ENCODE results near the gene MEG3. TPM values are rescaled to one million over a fixed set of nuclear protein-coding genes. Genes with fewer than 3 reads are reported as not detected.

MEG3 gene
- total RNA-seq, 2 experiments from 2014 or later: not detected

GRCh38 chr14:100899884-100900771 is 74.2 kb downstream of the MEG3 start:
- POLR2A ChIA-PET: no interaction called here
- Mint-ChIP-seq H3K4me3 (no peak overlapping the region), H3K27ac (no peak overlapping the region), H3K36me3 (ENCODE audit: low read depth) (no peaks in the 10 kb centered on the region), H3K4me1 (ENCODE audit: low read depth) (no peaks in the 10 kb centered on the region), H3K9me3 (ENCODE audit: insufficient read depth) (no peaks in the 10 kb centered on the region), H3K27me3 (ENCODE audit: low read depth) (peaks cover 43% of the 10 kb centered on the region)
- CTCF ChIA-PET: no interaction called here
- no peak for DNase-seq
- no peak for ATAC-seq

GRCh38 chr14:100900837-100901390 is 75.0 kb downstream of the MEG3 start:
- Mint-ChIP-seq H3K27ac (no peak overlapping the region), H3K36me3 (ENCODE audit: low read depth) (no peaks in the 10 kb centered on the region), H3K9me3 (ENCODE audit: insufficient read depth) (no peaks in the 10 kb centered on the region), H3K4me3 (no peak overlapping the region), H3K27me3 (ENCODE audit: low read depth) (peaks cover 50% of the 10 kb centered on the region), H3K4me1 (ENCODE audit: low read depth) (no peaks in the 10 kb centered on the region)
- ChIA-PET CTCF (no interaction called here), POLR2A (no interaction called here)
- no peak for ATAC-seq
- DNase-seq: peak; percentile 26

- no peaks in the 10 kb centered on the region for H3K4me1 Mint-ChIP-seq (ENCODE audit: low read depth)
- H3K9me3 Mint-ChIP-seq (ENCODE audit: insufficient read depth): no peaks in the 10 kb centered on the region
- H3K36me3 Mint-ChIP-seq (ENCODE audit: low read depth): no peaks in the 10 kb centered on the region
- H3K27me3 Mint-ChIP-seq (ENCODE audit: low read depth): peaks cover 50% of the 10 kb centered on the region
- no peak overlapping the region for H3K4me3 Mint-ChIP-seq
- ChIA-PET POLR2A (no interaction called here), CTCF (no interaction called here)
- DNase-seq: no peak
- no peak overlapping the region for H3K27ac Mint-ChIP-seq
- ATAC-seq: no peak
These were observed 75.7 kb downstream of the MEG3 start for GRCh38 chr14:100901391-100902183.

- no peak for ATAC-seq
- no peak overlapping the region for H3K4me3 Mint-ChIP-seq
- peaks cover 50% of the 10 kb centered on the region for H3K27me3 Mint-ChIP-seq (ENCODE audit: low read depth)
- H3K9me3 Mint-ChIP-seq (ENCODE audit: insufficient read depth): no peaks in the 10 kb centered on the region
- no peaks in the 10 kb centered on the region for H3K36me3 Mint-ChIP-seq (ENCODE audit: low read depth)
- ChIA-PET CTCF (no interaction called here), POLR2A (no interaction called here)
- no peaks in the 10 kb centered on the region for H3K4me1 Mint-ChIP-seq (ENCODE audit: low read depth)
- DNase-seq: no peak
- H3K27ac Mint-ChIP-seq: no peak overlapping the region
These were observed 76.6 kb downstream of the MEG3 start for GRCh38 chr14:100902295-100903133.

GRCh38 chr14:100903134-100903468 is 77.2 kb downstream of the MEG3 start:
- DNase-seq: no peak
- Mint-ChIP-seq H3K27me3 (ENCODE audit: low read depth) (peaks cover 50% of the 10 kb centered on the region), H3K4me3 (no peak overlapping the region), H3K4me1 (ENCODE audit: low read depth) (no peaks in the 10 kb centered on the region), H3K36me3 (ENCODE audit: low read depth) (no peaks in the 10 kb centered on the region), H3K27ac (no peak overlapping the region), H3K9me3 (ENCODE audit: insufficient read depth) (no peaks in the 10 kb centered on the region)
- ATAC-seq: no peak
- ChIA-PET CTCF (no interaction called here), POLR2A (no interaction called here)

GRCh38 chr14:100903672-100904185 is 77.8 kb downstream of the MEG3 start, which contains the start of gene RTL1:
TSS of gene RTL1 (minus strand) at chr14:100903722. CDS start at chr14:100884788, 18,934 bp downstream.
- DNase-seq (no peak), ATAC-seq (no peak)
- Mint-ChIP-seq H3K4me3 (no peak within 1 kb of the TSS), H3K36me3 (ENCODE audit: low read depth) (no peaks in the 10 kb centered on the region), H3K27ac (no peak within 1 kb of the TSS), H3K4me1 (ENCODE audit: low read depth) (no peaks in the 10 kb centered on the region), H3K27me3 (ENCODE audit: low read depth) (peaks cover 46% of the 10 kb centered on the region), H3K9me3 (ENCODE audit: insufficient read depth) (no peaks in the 10 kb centered on the region)
- ChIA-PET CTCF (no interaction called here), POLR2A (no interaction called here)

GRCh38 chr14:100904307-100905087 is 78.6 kb downstream of the MEG3 start:
- ATAC-seq: no peak
- CTCF ChIA-PET: no interaction called here
- Mint-ChIP-seq H3K4me3 (no peak overlapping the region), H3K9me3 (ENCODE audit: insufficient read depth) (no peaks in the 10 kb centered on the region), H3K4me1 (ENCODE audit: low read depth) (no peaks in the 10 kb centered on the region), H3K27ac (no peak overlapping the region), H3K36me3 (ENCODE audit: low read depth) (no peaks in the 10 kb centered on the region), H3K27me3 (ENCODE audit: low read depth) (peaks cover 39% of the 10 kb centered on the region)
- POLR2A ChIA-PET: interaction anchor here (0.6 kb wide), 1 partner anchor 528 kb away, joined by 3 read pairs; no protein-coding TSS in a partner anchor
- no peak for DNase-seq

- H3K9me3 Mint-ChIP-seq (ENCODE audit: insufficient read depth): no peaks in the 10 kb centered on the region
- no peak overlapping the region for H3K4me3 Mint-ChIP-seq
- no peaks in the 10 kb centered on the region for H3K4me1 Mint-ChIP-seq (ENCODE audit: low read depth)
- ChIA-PET POLR2A (interaction anchor here (0.6 kb wide), 1 partner anchor 529 kb away, joined by 3 read pairs; no protein-coding TSS in a partner anchor), CTCF (no interaction called here)
- H3K36me3 Mint-ChIP-seq (ENCODE audit: low read depth): no peaks in the 10 kb centered on the region
- no peak overlapping the region for H3K27ac Mint-ChIP-seq
- no peak for DNase-seq
- peaks cover 34% of the 10 kb centered on the region for H3K27me3 Mint-ChIP-seq (ENCODE audit: low read depth)
- no peak for ATAC-seq
These were observed 79.2 kb downstream of the MEG3 start for GRCh38 chr14:100905166-100905565.

- DNase-seq: no peak
- H3K27me3 Mint-ChIP-seq (ENCODE audit: low read depth): peaks cover 24% of the 10 kb centered on the region
- no peak overlapping the region for H3K27ac Mint-ChIP-seq
- CTCF ChIA-PET: no interaction called here
- no peak overlapping the region for H3K4me3 Mint-ChIP-seq
- H3K9me3 Mint-ChIP-seq (ENCODE audit: insufficient read depth): no peaks in the 10 kb centered on the region
- no peaks in the 10 kb centered on the region for H3K36me3 Mint-ChIP-seq (ENCODE audit: low read depth)
- no peaks in the 10 kb centered on the region for H3K4me1 Mint-ChIP-seq (ENCODE audit: low read depth)
- ATAC-seq: no peak
- POLR2A ChIA-PET: no interaction called here
These were observed 80.5 kb downstream of the MEG3 start for GRCh38 chr14:100906420-100906819.

GRCh38 chr14:100907240-100907639 is 81.3 kb downstream of the MEG3 start:
- ChIA-PET CTCF (no interaction called here), POLR2A (no interaction called here)
- Mint-ChIP-seq H3K27me3 (ENCODE audit: low read depth) (peaks cover 19% of the 10 kb centered on the region), H3K27ac (no peak overlapping the region), H3K36me3 (ENCODE audit: low read depth) (no peaks in the 10 kb centered on the region), H3K4me3 (no peak overlapping the region), H3K4me1 (ENCODE audit: low read depth) (no peaks in the 10 kb centered on the region), H3K9me3 (ENCODE audit: insufficient read depth) (no peaks in the 10 kb centered on the region)
- DNase-seq (no peak), ATAC-seq (no peak)

GRCh38 chr14:100909439-100909838 is 83.5 kb downstream of the MEG3 start:
- peaks cover 15% of the 10 kb centered on the region for H3K27me3 Mint-ChIP-seq (ENCODE audit: low read depth)
- ATAC-seq (no peak), DNase-seq (no peak)
- H3K4me1 Mint-ChIP-seq (ENCODE audit: low read depth): no peaks in the 10 kb centered on the region
- H3K9me3 Mint-ChIP-seq (ENCODE audit: insufficient read depth): no peaks in the 10 kb centered on the region
- no peaks in the 10 kb centered on the region for H3K36me3 Mint-ChIP-seq (ENCODE audit: low read depth)
- H3K4me3 Mint-ChIP-seq: no peak overlapping the region
- CTCF ChIA-PET: no interaction called here
- no peak overlapping the region for H3K27ac Mint-ChIP-seq
- POLR2A ChIA-PET: no interaction called here

Measured in activated CD8-positive, alpha-beta T cell treated with anti-CD3 and anti-CD28 coated beads, Interleukin-2, amount 10 ng/mL, durations not matched to agents 7 days and 5 days (primary cell).